Measurements from ENCODE around the gene EIF3D. TPM values are rescaled to one million over a fixed set of nuclear protein-coding genes. Genes with fewer than 3 reads are reported as not detected.
"Not testable (repeated sequence)": the region's sequence is repeated elsewhere in the genome, so short reads cannot be mapped to it uniquely, and the experiment has no call there.

The EIF3D gene
- total and polyA plus RNA-seq, 2 of the 8 experiments (the other 6 are each of a cell fraction or from before 2014, with no cell fraction given), result 195 to 408 TPM

DNA sequence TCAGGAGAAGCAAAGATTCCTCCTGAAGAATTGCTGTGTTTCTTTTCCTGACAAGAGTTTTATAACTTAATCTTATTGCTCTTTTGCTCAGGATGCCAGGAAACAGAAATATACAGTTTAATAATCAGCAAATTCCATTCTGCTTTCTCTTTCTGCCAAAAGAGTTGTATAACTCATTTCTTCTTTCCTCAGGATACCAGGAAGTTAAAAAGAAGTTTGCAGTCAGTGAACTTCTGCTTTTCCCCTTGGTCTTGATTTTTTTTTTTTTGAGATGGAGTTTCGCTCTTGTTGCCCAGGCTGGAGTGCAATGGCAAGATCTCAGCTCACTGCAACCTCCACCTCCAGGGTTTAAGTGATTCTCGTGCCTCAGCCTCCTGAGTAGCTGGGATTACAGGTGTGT lies 9.1 kb downstream of the EIF3D start:
- not testable (repeated sequence) for H3K27me3 ChIP-seq (replicated peaks in 1 of 4; ENCODE audit: control insufficient read depth in 3 of 4, extremely low read depth in 1 of 4, insufficient read depth in 3 of 4, low read length in 3 of 4); H3K4me2 ChIP-seq (ENCODE audit: insufficient read depth in 1 of 2, low read depth in 2 of 2, low read length in 2 of 2); H2BK5ac ChIP-seq (ENCODE audit: low read depth, low read length); H3K23me2 ChIP-seq (ENCODE audit: low read depth, low read length); H3K27ac ChIP-seq (ENCODE audit: low read depth, low read length); H3K9me3 ChIP-seq (ENCODE audit: insufficient read depth in 2 of 2, low read depth in 1 of 2, low read length in 1 of 2); H3K4ac ChIP-seq (replicated peaks; ENCODE audit: insufficient read length, low read depth, low read length); H2BK12ac ChIP-seq (ENCODE audit: low read depth, low read length); H3K56ac ChIP-seq (replicated peaks; ENCODE audit: insufficient read length, low read depth, low read length); H3K79me2 ChIP-seq (ENCODE audit: control insufficient read depth in 1 of 2, insufficient read depth in 2 of 2, low read length in 2 of 2); H4K8ac ChIP-seq (ENCODE audit: extremely low read depth, insufficient read depth, low read length); H2AFZ ChIP-seq (ENCODE audit: low read length); H3K4me1 ChIP-seq (replicated peaks in 1 of 4; ENCODE audit: control insufficient read depth in 3 of 4, insufficient read depth in 4 of 4, low read length in 3 of 4); H3K9ac ChIP-seq (replicated peaks in 1 of 4; ENCODE audit: extremely low read depth in 1 of 4, low read depth in 3 of 4, low read length in 3 of 4); H2BK120ac ChIP-seq (replicated peaks; ENCODE audit: low read depth, low read length); H2AK5ac ChIP-seq (ENCODE audit: low read depth, low read length); H4K5ac ChIP-seq (ENCODE audit: insufficient read length, low read depth, low read length); H3K79me1 ChIP-seq (ENCODE audit: low read depth, low read length); H2BK20ac ChIP-seq (ENCODE audit: low read length); H3K14ac ChIP-seq (ENCODE audit: insufficient read length); H4K91ac ChIP-seq (replicated peaks; ENCODE audit: insufficient read length, low read length); DNase-seq (ENCODE audit: low read depth in 1 of 2, low spot score in 2 of 2); FAIRE-seq; H2BK15ac ChIP-seq (ENCODE audit: low read length); H3K18ac ChIP-seq (ENCODE audit: extremely low read depth, low read length); H3K4me3 ChIP-seq (ENCODE audit: extremely low read depth in 1 of 4, insufficient read depth in 2 of 4, low read depth in 3 of 4, low read length in 4 of 4); H3K23ac ChIP-seq (ENCODE audit: insufficient read length)
- ChIA-PET CTCF (ENCODE audit: partially characterized antibody) (interaction anchor here (6.7 kb wide), 1 partner anchor 8 kb away, joined by 63 read pairs; no protein-coding TSS in a partner anchor), POLR2A (ENCODE audit: partially characterized antibody) (interaction anchor here (1.0 to 7.8 kb wide), 2 partner anchors 11 to 29 kb away, joined by 4 to 92 read pairs; partner anchors contain the start of gene FOXRED2)
- WGBS, 2 experiments (ENCODE audit: extremely low coverage in 1 of 2, insufficient coverage in 1 of 2, insufficient read length in 1 of 2, insufficient replicate concordance in 2 of 2, low coverage in 1 of 2, low lambda C conversion rate in 2 of 2, missing lambda C conversion rate in 1 of 2), result 87% methylated on average over 2 of the region's 2 CpGs; no CpG with 5 or more reads in 1 of the 2 experiments
- Histone ChIP-seq H3K36me3 (ENCODE audit: control insufficient read depth in 2 of 4, insufficient read depth in 4 of 4, low read length in 3 of 4) (peaks cover 78 to 98% (median 91%) of the 10 kb centered on the region in 4 experiments), H4K20me1 (replicated peaks in 1 of 2; ENCODE audit: control insufficient read depth in 1 of 2, insufficient read depth in 2 of 2, low read length in 2 of 2) (peaks cover 0 to 10% of the 10 kb centered on the region in 2 experiments)
